ENCODE results near the gene VASH2.

GRCh38 chr1:212954514-212954913, 4.2 kb downstream of the VASH2 start:
- TF ChIP-seq EP300 (IDR thresholded peaks at IDR 0.05; ENCODE audit: borderline replicate concordance) = no peak
- TF ChIP-seq YY1 (IDR thresholded peaks at IDR 0.05; ENCODE audit: low read depth) = no peak

Measured in Ishikawa (cell line).